NB4 (cell line): ENCODE measurements around the gene CASTOR1.

Experiments
- DNase-seq: peaks from one replicate; pipeline ENCODE4 v3.0.0; 2010; ENCODE audit warnings: low read depth
- H3K4me3 ChIP-seq: one replicate; pipeline ENCODE4 v1.5.1; 2011; ENCODE audit warnings: mild to moderate bottlenecking, low read depth, low read length, moderate library complexity
- CTCF ChIP-seq: IDR thresholded peaks from one replicate; pipeline ENCODE4 v1.5.1; 2012; ENCODE audit warnings: low read depth, low read length
- MYC ChIP-seq: IDR thresholded peaks from 2 replicates; pipeline ENCODE4 v1.6.1; 2011; ENCODE audit warnings: low read depth, low read length
- POLR2A ChIP-seq: IDR thresholded peaks from 2 replicates; pipeline ENCODE4 v1.6.1; 2011; ENCODE audit warnings: mild to moderate bottlenecking; ENCODE audit not compliant: insufficient read length; ENCODE audit errors: extremely low read depth
- TF ChIP-seq, protein P1 (sequence below): IDR thresholded peaks from 2 replicates; pipeline ENCODE4 v1.6.1; 2011; ENCODE audit warnings: low read depth, low read length

CASTOR1 gene

DNA sequence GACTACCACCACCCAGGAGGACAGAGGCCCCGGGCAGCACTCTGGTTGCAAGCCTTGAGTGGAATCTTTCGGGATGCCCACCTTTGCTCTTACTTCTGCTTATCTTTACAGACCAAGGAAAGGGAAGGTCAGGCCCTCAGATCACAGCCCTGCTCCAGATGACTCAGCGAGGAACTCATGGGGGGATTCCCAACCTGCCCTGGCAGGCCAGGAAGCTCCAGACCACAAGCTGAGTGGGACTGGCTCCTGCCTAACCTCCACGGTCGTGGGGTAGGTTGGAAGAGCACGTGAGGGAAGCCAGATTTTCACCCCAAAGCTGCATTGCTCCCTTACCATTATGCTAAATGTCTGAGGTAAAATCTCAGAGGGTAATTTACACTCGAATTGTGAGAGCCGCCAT lies 25.6 kb upstream of the CASTOR1 start:
- TF ChIP-seq MYC: no peak
- TF ChIP-seq, protein P1, sequence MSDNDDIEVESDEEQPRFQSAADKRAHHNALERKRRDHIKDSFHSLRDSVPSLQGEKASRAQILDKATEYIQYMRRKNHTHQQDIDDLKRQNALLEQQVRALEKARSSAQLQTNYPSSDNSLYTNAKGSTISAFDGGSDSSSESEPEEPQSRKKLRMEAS: no peak
- TF ChIP-seq CTCF: no peak
- no peak for TF ChIP-seq POLR2A
- H3K4me3 ChIP-seq: no peak overlapping the region
- no peak for DNase-seq

DNA sequence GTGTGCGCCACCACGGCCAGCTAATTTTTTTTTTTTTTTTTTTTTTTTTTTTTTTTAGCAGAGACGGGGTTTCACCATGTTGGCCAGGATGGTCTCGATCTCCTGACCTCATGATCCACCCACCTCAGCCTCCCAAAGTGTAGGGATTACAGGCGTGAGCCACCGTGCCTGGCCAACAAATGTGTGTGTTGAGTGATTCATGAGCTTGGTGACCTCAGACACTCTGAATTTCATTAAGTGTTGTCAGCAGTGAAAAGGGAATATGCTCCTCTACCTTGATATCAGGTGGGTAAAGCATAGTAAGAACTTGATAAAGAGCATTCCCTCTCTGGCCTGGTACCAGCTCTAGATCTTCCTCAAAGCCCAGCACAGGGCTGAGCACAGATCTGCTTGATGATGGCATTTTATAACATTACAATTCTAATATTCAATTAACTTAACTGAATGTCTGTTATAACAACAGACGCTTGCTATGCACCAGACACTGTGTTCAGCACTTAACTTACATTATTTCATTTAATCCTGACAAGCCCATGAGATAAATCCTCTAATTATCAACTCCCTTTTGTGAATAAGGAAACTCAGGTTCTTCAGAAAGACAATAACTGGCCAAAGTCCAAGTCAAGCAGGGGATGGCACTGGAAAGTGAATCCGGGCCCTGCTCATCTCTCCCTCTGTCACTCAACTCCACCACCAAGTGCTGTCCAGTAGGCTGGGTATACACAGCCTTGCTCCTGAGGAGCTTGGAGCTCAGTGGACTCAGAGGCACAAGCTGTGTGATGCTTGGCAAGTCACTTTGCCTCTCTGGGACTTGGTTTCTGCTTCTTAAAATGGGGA lies 24.4 kb upstream of the CASTOR1 start:
- DNase-seq: no peak
- no peak overlapping the region for H3K4me3 ChIP-seq
- TF ChIP-seq CTCF: no peak
- no peak for TF ChIP-seq MYC
- no peak for TF ChIP-seq POLR2A
- TF ChIP-seq, protein P1: no peak

DNA sequence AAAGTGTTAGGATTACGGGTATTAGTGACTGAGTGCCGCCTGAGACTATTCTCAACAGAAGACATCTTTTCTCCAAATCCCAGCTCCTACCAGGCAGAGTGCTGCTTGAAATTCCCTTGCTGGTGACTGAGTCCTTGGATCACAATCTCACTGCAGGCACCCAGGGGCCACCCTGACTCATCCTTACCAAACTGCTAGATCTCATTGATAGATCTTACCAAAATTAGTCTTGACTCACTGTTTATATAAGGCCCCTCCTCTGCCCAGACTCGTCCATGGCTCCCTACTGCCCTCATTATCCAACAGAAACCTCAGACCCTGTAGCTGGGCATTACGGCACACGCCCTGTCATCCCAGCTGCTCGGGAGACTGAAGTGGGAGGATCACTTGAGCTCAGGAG lies 22.7 kb upstream of the CASTOR1 start:
- H3K4me3 ChIP-seq: no peak overlapping the region
- DNase-seq: no peak
- TF ChIP-seq MYC (no peak), CTCF (no peak), POLR2A (no peak)
- TF ChIP-seq, protein P1: no peak

GRCh38 chr22:30310881-30311771 lies 21.8 kb upstream of the CASTOR1 start:
- H3K4me3 ChIP-seq: no peak overlapping the region
- DNase-seq: no peak
- TF ChIP-seq CTCF: no peak
- TF ChIP-seq, protein P1: no peak
- TF ChIP-seq POLR2A: no peak
- no peak for TF ChIP-seq MYC

- DNase-seq: peak; percentile 29
- TF ChIP-seq MYC (no peak), CTCF (no peak)
- H3K4me3 ChIP-seq: no peak overlapping the region
Measured at GRCh38 chr22:30309951-30310741, 20.8 kb upstream of the CASTOR1 start.
